Calu3 (cell line): ENCODE data around the gene MACROD2. TPM values are rescaled to one million over a fixed set of nuclear protein-coding genes. Genes with fewer than 3 reads are reported as not detected.

Experiments
- BruUV-seq: library from RNA; stranded (reverse); fragments of 400-500 nt; replicated peaks from 2 replicates; lab custom pipeline; 2021; lab: Mats Ljungman, UMichigan
- CTCF ChIA-PET: fragments of 300-600 bp; sonication (Branson Sonifier 250); formaldehyde crosslinking; loops from one replicate; lab custom pipeline; 2022; ENCODE audit warnings: antibody characterized with exemption; lab: Charles Lee
- DNase-seq: peaks from one replicate; pipeline ENCODE4 v3.0.0; 2022
- H3K27ac Mint-ChIP-seq: one replicate; pipeline ENCODE4 v1.8.0; 2022; ENCODE audit warnings: mixed read lengths; ENCODE audit not compliant: unreplicated experiment
- H3K27me3 Mint-ChIP-seq: one replicate; pipeline ENCODE4 v1.8.0; 2022; ENCODE audit warnings: mixed read lengths; ENCODE audit not compliant: unreplicated experiment
- H3K36me3 Mint-ChIP-seq: one replicate; pipeline ENCODE4 v1.8.0; 2022; ENCODE audit warnings: mild to moderate bottlenecking, moderate library complexity, mixed read lengths; ENCODE audit not compliant: insufficient read depth, unreplicated experiment
- H3K4me1 Mint-ChIP-seq: one replicate; pipeline ENCODE4 v1.8.0; 2022; ENCODE audit warnings: mild to moderate bottlenecking, low read depth, mixed read lengths; ENCODE audit not compliant: unreplicated experiment
- H3K4me3 Mint-ChIP-seq: one replicate; pipeline ENCODE4 v1.8.0; 2022; ENCODE audit warnings: mild to moderate bottlenecking, low read depth, moderate library complexity, mixed read lengths; ENCODE audit not compliant: unreplicated experiment
- H3K9me3 Mint-ChIP-seq: one replicate; pipeline ENCODE4 v1.8.0; 2022; ENCODE audit warnings: low read depth, mixed read lengths; ENCODE audit not compliant: unreplicated experiment
- CTCF ChIP-seq: fragments of 200-600 bp; IDR thresholded peaks from one replicate; pipeline ENCODE4 v1.8.0; 2022; ENCODE audit warnings: antibody characterized with exemption; ENCODE audit not compliant: unreplicated experiment
- intact Hi-C: fragments of 100-400 bp; cut with micrococcal nuclease; formaldehyde crosslinking; loops from one replicate; pipeline ENCODE4 v1.10.0; 2022; ENCODE audit not compliant: unreplicated experiment
- total RNA-seq: library from RNA; stranded (reverse); gene quantifications from 2 replicates; pipeline ENCODE4 v1.2.3, GENCODE V29; 2022

Gene MACROD2
- total RNA-seq, 1 experiment from 2014 or later: 29.4 TPM

GRCh38 chr20:14384416-14385175, 389.3 kb downstream of the MACROD2 start:
- Mint-ChIP-seq H3K27ac (no peak overlapping the region), H3K9me3 (peaks cover 5% of the 10 kb centered on the region), H3K36me3 (no peaks in the 10 kb centered on the region), H3K4me3 (no peak overlapping the region), H3K4me1 (no peaks in the 10 kb centered on the region), H3K27me3 (no peaks in the 10 kb centered on the region)
- no peak for TF ChIP-seq CTCF
- DNase-seq: no peak
- intact Hi-C loops: no loop called here
- BruUV-seq: no TSS peak
- CTCF ChIA-PET: no interaction called here

- BruUV-seq: no TSS peak
- no peak for DNase-seq
- Mint-ChIP-seq H3K4me1 (no peaks in the 10 kb centered on the region), H3K4me3 (no peak overlapping the region), H3K27me3 (no peaks in the 10 kb centered on the region), H3K9me3 (peaks cover 5% of the 10 kb centered on the region), H3K36me3 (no peaks in the 10 kb centered on the region), H3K27ac (no peak overlapping the region)
- no peak for TF ChIP-seq CTCF
- intact Hi-C loops: no loop called here
- CTCF ChIA-PET: no interaction called here
Observed at GRCh38 chr20:14385176-14385740, 389.9 kb downstream of the MACROD2 start.

- intact Hi-C loops: no loop called here
- Mint-ChIP-seq H3K36me3 (no peaks in the 10 kb centered on the region), H3K4me3 (no peak overlapping the region), H3K27me3 (no peaks in the 10 kb centered on the region), H3K27ac (no peak overlapping the region), H3K4me1 (no peaks in the 10 kb centered on the region), H3K9me3 (peaks cover 8% of the 10 kb centered on the region)
- no peak for DNase-seq
- no peak for TF ChIP-seq CTCF
- no TSS peak for BruUV-seq
- CTCF ChIA-PET: no interaction called here
Observed at GRCh38 chr20:14386726-14387125, 391.4 kb downstream of the MACROD2 start.

GRCh38 chr20:14401479-14402138, 406.3 kb downstream of the MACROD2 start:
- Mint-ChIP-seq H3K36me3 (no peaks in the 10 kb centered on the region), H3K4me1 (peaks cover 15% of the 10 kb centered on the region), H3K27me3 (no peaks in the 10 kb centered on the region), H3K4me3 (no peak overlapping the region), H3K27ac (no peak overlapping the region), H3K9me3 (no peaks in the 10 kb centered on the region)
- no peak for TF ChIP-seq CTCF
- no peak for DNase-seq
- no TSS peak for BruUV-seq
- intact Hi-C loops: no loop called here
- CTCF ChIA-PET: no interaction called here
